HEK293 (cell line): ENCODE results near the gene EIPR1.

Experiments
- CTCF ChIP-seq: fragments of 450-650 bp; formaldehyde crosslinking; IDR thresholded peaks from 2 replicates; pipeline ENCODE4 v1.5.1; 2016; ENCODE audit warnings: missing biosample characterization, missing genetic modification characterization
- GLIS2 ChIP-seq: fragments of 450-650 bp; formaldehyde crosslinking; IDR thresholded peaks from 2 replicates; pipeline ENCODE4 v1.5.1; 2016; ENCODE audit warnings: missing biosample characterization, missing genetic modification characterization
- MEIS1 ChIP-seq: sonication (generic); formaldehyde crosslinking; IDR thresholded peaks from 2 replicates; pipeline ENCODE4 v1.8.1; 2022; ENCODE audit warnings: missing genetic modification reagents, mild to moderate bottlenecking, borderline replicate concordance
- TCF7L2 ChIP-seq: IDR thresholded peaks from 2 replicates; pipeline ENCODE4 v1.6.1; 2011; ENCODE audit warnings: low read depth, mild to moderate bottlenecking, inconsistent platforms, low read length, moderate library complexity, borderline replicate concordance
- ZBTB48 ChIP-seq: fragments of 450-650 bp; formaldehyde crosslinking; IDR thresholded peaks from 2 replicates; pipeline ENCODE4 v1.5.1; 2016; ENCODE audit warnings: missing biosample characterization, missing genetic modification characterization
- ZNF138 ChIP-seq: fragments of 450-650 bp; formaldehyde crosslinking; IDR thresholded peaks from 2 replicates; pipeline ENCODE4 v1.5.1; 2016; ENCODE audit warnings: missing biosample characterization, missing genetic modification characterization, borderline replicate concordance
- ZNF624 ChIP-seq: fragments of 450-650 bp; formaldehyde crosslinking; IDR thresholded peaks from 2 replicates; pipeline ENCODE4 v1.5.1; 2017; ENCODE audit warnings: missing biosample characterization, missing genetic modification characterization
- ZNF629 ChIP-seq: fragments of 450-650 bp; formaldehyde crosslinking; IDR thresholded peaks from 2 replicates; pipeline ENCODE4 v1.5.1; 2017; ENCODE audit warnings: missing biosample characterization, missing genetic modification characterization
- ZNF654 ChIP-seq: fragments of 450-650 bp; formaldehyde crosslinking; IDR thresholded peaks from 2 replicates; pipeline ENCODE4 v1.5.1; 2016; ENCODE audit warnings: low read depth, missing biosample characterization, missing genetic modification characterization
- ZNF707 ChIP-seq: fragments of 450-650 bp; formaldehyde crosslinking; IDR thresholded peaks from 2 replicates; pipeline ENCODE4 v1.5.1; 2016; ENCODE audit warnings: missing biosample characterization, missing genetic modification characterization

GRCh38 chr2:3387011-3387410 lies 9.4 kb upstream of the EIPR1 start:
- TF ChIP-seq CTCF (no peak), ZBTB48 (tag by site-specific recombination) (no peak), GLIS2 (tag by site-specific recombination) (no peak), ZNF624 (tag by site-specific recombination) (no peak), TCF7L2 (no peak), ZNF654 (tag by site-specific recombination) (no peak), ZNF138 (tag by site-specific recombination) (no peak), ZNF629 (tag by site-specific recombination) (no peak), ZNF707 (tag by site-specific recombination) (no peak), MEIS1 (CRISPR knock-in tag) (no peak)
